B cell (primary cell): ENCODE data around the gene ZNF786.

ENCODE experiments used
- CTCF ChIP-seq: fragments of 200-600 bp; IDR thresholded peaks from one replicate; pipeline ENCODE4 v1.8.0; 2022; ENCODE audit warnings: antibody characterized with exemption, mild to moderate bottlenecking
- EZH2 ChIP-seq: IDR thresholded peaks from 2 replicates; pipeline ENCODE4 v1.6.1; 2012; ENCODE audit warnings: borderline replicate concordance, low read depth, mild to moderate bottlenecking, moderate library complexity, low read length; ENCODE audit not compliant: insufficient read depth, poor library complexity, severe bottlenecking

DNA sequence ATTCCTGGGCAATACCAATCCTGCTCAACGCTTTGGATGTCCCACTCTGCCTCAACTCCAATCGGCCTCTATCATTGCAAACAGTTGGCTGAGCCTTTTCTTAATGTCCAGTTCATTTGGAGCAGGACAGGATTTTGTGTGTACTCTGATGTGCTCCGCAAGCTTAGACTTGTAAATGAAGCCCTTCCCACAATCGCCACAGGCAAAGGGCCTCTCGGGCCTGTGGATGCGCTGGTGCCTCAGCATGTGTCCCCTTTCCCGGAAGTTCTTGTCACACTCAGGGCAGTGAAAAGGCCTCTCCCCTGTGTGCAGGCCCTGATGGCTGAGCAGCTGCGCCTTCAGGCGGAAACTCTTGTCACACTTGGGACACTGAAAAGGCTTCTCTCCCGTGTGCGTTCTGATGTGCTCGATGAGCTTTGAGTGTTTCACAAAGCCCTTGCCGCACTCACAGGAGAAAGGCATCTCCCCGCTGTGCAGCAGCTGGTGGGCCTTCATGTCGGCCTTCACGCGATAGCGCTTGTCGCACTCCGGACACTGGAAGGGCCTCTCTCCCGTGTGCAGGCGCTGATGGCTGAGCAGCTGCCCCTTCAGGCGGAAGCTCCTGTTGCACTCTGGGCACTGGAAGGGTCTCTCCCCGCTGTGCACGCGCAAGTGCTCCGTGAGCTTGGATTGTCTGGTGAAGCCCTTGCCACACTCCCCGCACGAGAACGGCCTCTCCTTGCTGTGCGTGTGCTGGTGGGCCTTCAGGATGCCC lies 20.0 kb downstream of the ZNF786 start:
- TF ChIP-seq CTCF (no peak), EZH2 (no peak)
